Liver (tissue), 9 donors: ENCODE data around the gene HACD2. TPM values are rescaled to one million over a fixed set of nuclear protein-coding genes. Genes with fewer than 3 reads are reported as not detected.

Source experiments
- DNase-seq: peaks from one replicate; pipeline ENCODE4 v3.0.0-alpha.2; 2017; ENCODE audit warnings: low spot score
- H3K27ac ChIP-seq, 2 donors: one replicate each; pipeline ENCODE4 v1.7.0; 2013; ENCODE audit warnings: inconsistent platforms in 2 of 2, low read length in 2 of 2, control low read depth in 1 of 2, low read depth in 1 of 2, mild to moderate bottlenecking in 1 of 2
- H3K27me3 ChIP-seq, 4 donors: one replicate each; pipeline versions ENCODE4 v1.6.1 to v1.7.0; 2013; ENCODE audit warnings: low read length in 3 of 4, inconsistent platforms in 1 of 4, mild to moderate bottlenecking in 1 of 4, moderate library complexity in 1 of 4; ENCODE audit not compliant: control insufficient read depth in 4 of 4, insufficient read depth in 4 of 4
- H3K36me3 ChIP-seq, 4 donors: one replicate each; pipeline versions ENCODE4 v1.6.1 to v1.7.0; 2013; ENCODE audit warnings: low read length in 3 of 4, mild to moderate bottlenecking in 3 of 4, low read depth in 1 of 4, moderate library complexity in 1 of 4; ENCODE audit not compliant: control insufficient read depth in 4 of 4, insufficient read depth in 3 of 4
- H3K4me1 ChIP-seq, 4 donors: one replicate each; pipeline versions ENCODE4 v1.6.1 to v1.7.0; 2013; ENCODE audit warnings: low read length in 3 of 4, mild to moderate bottlenecking in 3 of 4, moderate library complexity in 1 of 4; ENCODE audit not compliant: control insufficient read depth in 4 of 4, insufficient read depth in 4 of 4
- H3K4me3 ChIP-seq, 3 donors: one replicate each; pipeline versions ENCODE4 v1.6.1 to v1.7.0; 2013; ENCODE audit warnings: low read length in 3 of 3, control low read depth in 1 of 3, low read depth in 1 of 3, mild to moderate bottlenecking in 1 of 3
- H3K9ac ChIP-seq, 2 donors: one replicate each; pipeline ENCODE4 v1.7.0; 2013; ENCODE audit warnings: low read length in 2 of 2, mild to moderate bottlenecking in 2 of 2, moderate library complexity in 2 of 2, control low read depth in 1 of 2, low read depth in 1 of 2
- H3K9me3 ChIP-seq, 4 donors: one replicate each; pipeline versions ENCODE4 v1.6.1 to v1.7.0; 2013; ENCODE audit warnings: low read length in 3 of 4; ENCODE audit not compliant: control insufficient read depth in 4 of 4
- ATF3 ChIP-seq: IDR thresholded peaks from 2 replicates; pipeline ENCODE4 v1.6.1; 2016; ENCODE audit warnings: antibody characterized with exemption
- FOXA1 ChIP-seq: IDR thresholded peaks from 2 replicates; pipeline ENCODE4 v1.6.1; 2016; ENCODE audit warnings: antibody characterized with exemption
- FOXA2 ChIP-seq: IDR thresholded peaks from 2 replicates; pipeline ENCODE4 v1.6.1; 2016; ENCODE audit warnings: antibody characterized with exemption
- GABPA ChIP-seq, 2 donors: IDR thresholded peaks in 1 of 2; conservative IDR thresholded peaks in 1 of 2; 2 replicates each; pipeline ENCODE4 v1.6.1; 2016; ENCODE audit warnings: antibody characterized with exemption in 2 of 2, mild to moderate bottlenecking in 1 of 2, moderate library complexity in 1 of 2
- HNF4A ChIP-seq, 2 donors: conservative IDR thresholded peaks; 2 replicates each; pipeline ENCODE4 v1.6.1; 2016; ENCODE audit warnings: antibody characterized with exemption in 2 of 2, mild to moderate bottlenecking in 2 of 2
- HNF4G ChIP-seq: IDR thresholded peaks from 2 replicates; pipeline ENCODE4 v1.6.1; 2016; ENCODE audit warnings: antibody characterized with exemption
- JUND ChIP-seq, 2 donors: IDR thresholded peaks; 2 replicates each; pipeline ENCODE4 v1.6.1; 2016; ENCODE audit warnings: antibody characterized with exemption in 2 of 2
- MAX ChIP-seq: IDR thresholded peaks from 2 replicates; pipeline ENCODE4 v1.6.1; 2016; ENCODE audit warnings: antibody characterized with exemption
- RAD21 ChIP-seq, 2 donors: IDR thresholded peaks; 2 replicates each; pipeline ENCODE4 v1.6.1; 2016; ENCODE audit warnings: antibody characterized with exemption in 2 of 2, mild to moderate bottlenecking in 2 of 2
- REST ChIP-seq: IDR thresholded peaks from 2 replicates; pipeline ENCODE4 v1.6.1; 2016; ENCODE audit warnings: antibody characterized with exemption, mild to moderate bottlenecking
- RXRA ChIP-seq, 2 donors: IDR thresholded peaks; 2 replicates each; pipeline ENCODE4 v1.6.1; 2017 to 2018; ENCODE audit warnings: antibody characterized with exemption in 2 of 2, mild to moderate bottlenecking in 1 of 2
- SP1 ChIP-seq: IDR thresholded peaks from 2 replicates; pipeline ENCODE4 v1.6.1; 2018; ENCODE audit warnings: antibody characterized with exemption, mild to moderate bottlenecking
- TAF1 ChIP-seq: conservative IDR thresholded peaks from 2 replicates; pipeline ENCODE4 v1.6.1; 2016; ENCODE audit warnings: antibody characterized with exemption, mild to moderate bottlenecking
- YY1 ChIP-seq: IDR thresholded peaks from 2 replicates; pipeline ENCODE4 v1.6.1; 2016; ENCODE audit warnings: antibody characterized with exemption, mild to moderate bottlenecking
- ZBTB33 ChIP-seq: IDR thresholded peaks from 2 replicates; pipeline ENCODE4 v1.6.1; 2016; ENCODE audit warnings: antibody characterized with exemption
- WGBS: extraction: QIAGEN DNeasy Blood & Tissue Kit; methylation state at CpG from one replicate; pipeline ENCODE4 v1.1.7; 2013; 5-methylcytosine and 5-hydroxymethylcytosine counted together
- polyA plus RNA-seq, 2 donors: library from polyadenylated mRNA; stranded (reverse) in 1 of 2; unstranded in 1 of 2; fragments of 200-250 nt in 1 of 2; fragments of >200 nt in 1 of 2; fragmentation: Nextera tagmentation in 1 of 2; extraction: Ambion mirVana in 1 of 2; gene quantifications; one replicate each; pipeline versions ENCODE4 v1.2.1 to v1.2.3, GENCODE V29; 2013 to 2015
- total RNA-seq, 2 donors: library from RNA; depleted of rRNA; stranded (reverse); fragments of >200 nt; gene quantifications; one replicate each; pipeline ENCODE4 v1.2.3, GENCODE V29; 2014
- donor health status: healthy.
- donor health status: healthy.
- donor health status: healthy.
- donor health status: healthy.
- donor health status: healthy.

HACD2 gene
- total and polyA plus RNA-seq, 4 donors: 14.8 to 45.2 (median 25.2) TPM

GRCh38 chr3:123618076-123618708 is 33.3 kb upstream of the HACD2 start:
- DNase-seq: no peak
- 85% methylated on average over 7 of the region's 7 CpGs for WGBS

GRCh38 chr3:123616593-123616992 is 31.7 kb upstream of the HACD2 start:
- TF ChIP-seq TAF1 (no peak), ZBTB33 (no peak), HNF4G (no peak), YY1 (no peak), ATF3 (no peak), FOXA2 (no peak), SP1 (no peak), RAD21 (IDR thresholded peaks at IDR 0.05) (no peak), HNF4A (conservative IDR thresholded peaks at IDR 0.05) (no peak), RXRA (IDR thresholded peaks at IDR 0.05) (no peak), MAX (no peak), FOXA1 (no peak)
- WGBS: 95% methylated on average over 6 of the region's 6 CpGs
- H3K36me3 ChIP-seq: peaks cover 0 to 12% (median 9%) of the 10 kb centered on the region in 4 donors
- H3K4me1 ChIP-seq: peaks cover 0 to 48% (median 28%) of the 10 kb centered on the region in 4 donors
- H3K4me3 ChIP-seq: no peak overlapping the region
- H3K9me3 ChIP-seq: no peaks in the 10 kb centered on the region
- no peaks in the 10 kb centered on the region for H3K27me3 ChIP-seq
- no peak overlapping the region for H3K27ac ChIP-seq
- H3K9ac ChIP-seq: no peak overlapping the region
- no peak for DNase-seq

More at GRCh38 chr3:123618076-123618708, 33.3 kb upstream of the HACD2 start:
- no peak overlapping the region for H3K4me3 ChIP-seq
- TF ChIP-seq REST (no peak), HNF4A (conservative IDR thresholded peaks at IDR 0.05) (no peak), GABPA (IDR thresholded peaks at IDR 0.05 in 1 of 2, conservative IDR thresholded peaks at IDR 0.05 in 1 of 2) (no peak), JUND (IDR thresholded peaks at IDR 0.05) (no peak), TAF1 (no peak), FOXA2 (no peak), YY1 (no peak), RAD21 (IDR thresholded peaks at IDR 0.05) (no peak), ZBTB33 (no peak)
- H3K36me3 ChIP-seq: peaks cover 0 to 14% (median 12%) of the 10 kb centered on the region in 4 donors
- no peaks in the 10 kb centered on the region for H3K27me3 ChIP-seq
- no peak overlapping the region for H3K27ac ChIP-seq
- H3K9me3 ChIP-seq: no peaks in the 10 kb centered on the region
- peaks cover 0 to 39% (median 23%) of the 10 kb centered on the region in 4 donors for H3K4me1 ChIP-seq
- no peak overlapping the region for H3K9ac ChIP-seq
